ENCODE measurements around the gene UBR7. TPM values are rescaled to one million over a fixed set of nuclear protein-coding genes. Genes with fewer than 3 reads are reported as not detected.

UBR7 gene
- total RNA-seq, 4 donors from 2014 or later = 12.0 to 23.0 (median 18.0) TPM

DNA sequence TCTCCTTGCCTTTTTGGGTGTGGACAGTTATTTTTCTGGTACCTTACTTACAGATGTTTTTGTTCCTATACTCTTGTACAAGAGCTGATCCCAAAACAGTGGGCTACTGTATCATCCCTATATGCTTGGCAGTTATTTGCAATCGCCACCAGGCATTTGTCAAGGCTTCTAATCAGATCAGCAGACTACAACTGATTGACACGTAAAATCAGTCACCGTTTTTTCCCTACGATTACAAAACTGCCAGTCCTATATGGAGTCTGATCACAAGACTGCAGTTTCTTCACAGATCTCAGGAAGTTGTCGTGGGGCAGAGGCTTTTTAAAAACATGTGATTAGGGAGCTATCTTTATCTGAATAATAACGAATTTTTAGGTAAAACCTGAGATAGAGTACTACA is 20.6 kb upstream of the UBR7 start:
- DNase-seq (ENCODE audit: low spot score) (no peak), ATAC-seq (ENCODE audit: low FRiP score) (no peak)
- TF ChIP-seq, protein P1, sequence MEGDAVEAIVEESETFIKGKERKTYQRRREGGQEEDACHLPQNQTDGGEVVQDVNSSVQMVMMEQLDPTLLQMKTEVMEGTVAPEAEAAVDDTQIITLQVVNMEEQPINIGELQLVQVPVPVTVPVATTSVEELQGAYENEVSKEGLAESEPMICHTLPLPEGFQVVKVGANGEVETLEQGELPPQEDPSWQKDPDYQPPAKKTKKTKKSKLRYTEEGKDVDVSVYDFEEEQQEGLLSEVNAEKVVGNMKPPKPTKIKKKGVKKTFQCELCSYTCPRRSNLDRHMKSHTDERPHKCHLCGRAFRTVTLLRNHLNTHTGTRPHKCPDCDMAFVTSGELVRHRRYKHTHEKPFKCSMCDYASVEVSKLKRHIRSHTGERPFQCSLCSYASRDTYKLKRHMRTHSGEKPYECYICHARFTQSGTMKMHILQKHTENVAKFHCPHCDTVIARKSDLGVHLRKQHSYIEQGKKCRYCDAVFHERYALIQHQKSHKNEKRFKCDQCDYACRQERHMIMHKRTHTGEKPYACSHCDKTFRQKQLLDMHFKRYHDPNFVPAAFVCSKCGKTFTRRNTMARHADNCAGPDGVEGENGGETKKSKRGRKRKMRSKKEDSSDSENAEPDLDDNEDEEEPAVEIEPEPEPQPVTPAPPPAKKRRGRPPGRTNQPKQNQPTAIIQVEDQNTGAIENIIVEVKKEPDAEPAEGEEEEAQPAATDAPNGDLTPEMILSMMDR (IDR thresholded peaks at IDR 0.05) = no peak

DNA sequence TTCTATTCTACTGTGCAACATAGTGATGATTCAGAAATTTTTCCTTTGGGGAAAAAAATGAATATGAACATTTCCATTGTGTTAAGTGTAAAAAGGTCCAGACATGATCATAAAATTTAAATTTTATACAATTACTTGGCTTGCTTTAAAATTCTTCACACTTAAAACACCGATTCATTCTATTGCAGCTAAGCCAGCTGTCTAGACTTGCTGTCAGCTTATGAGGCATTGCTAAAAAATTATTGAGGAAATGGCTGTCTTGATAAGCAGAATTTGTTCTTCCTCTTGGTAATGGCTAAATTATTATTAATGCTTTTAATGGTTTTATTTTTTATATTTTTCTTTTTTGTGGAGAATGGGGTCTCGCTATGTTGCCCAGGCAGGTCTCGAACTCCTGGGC is 20.1 kb upstream of the UBR7 start:
- DNase-seq (ENCODE audit: low spot score) (no peak), ATAC-seq (ENCODE audit: low FRiP score) (no peak)
- TF ChIP-seq, protein P1 (IDR thresholded peaks at IDR 0.05) = no peak

DNA sequence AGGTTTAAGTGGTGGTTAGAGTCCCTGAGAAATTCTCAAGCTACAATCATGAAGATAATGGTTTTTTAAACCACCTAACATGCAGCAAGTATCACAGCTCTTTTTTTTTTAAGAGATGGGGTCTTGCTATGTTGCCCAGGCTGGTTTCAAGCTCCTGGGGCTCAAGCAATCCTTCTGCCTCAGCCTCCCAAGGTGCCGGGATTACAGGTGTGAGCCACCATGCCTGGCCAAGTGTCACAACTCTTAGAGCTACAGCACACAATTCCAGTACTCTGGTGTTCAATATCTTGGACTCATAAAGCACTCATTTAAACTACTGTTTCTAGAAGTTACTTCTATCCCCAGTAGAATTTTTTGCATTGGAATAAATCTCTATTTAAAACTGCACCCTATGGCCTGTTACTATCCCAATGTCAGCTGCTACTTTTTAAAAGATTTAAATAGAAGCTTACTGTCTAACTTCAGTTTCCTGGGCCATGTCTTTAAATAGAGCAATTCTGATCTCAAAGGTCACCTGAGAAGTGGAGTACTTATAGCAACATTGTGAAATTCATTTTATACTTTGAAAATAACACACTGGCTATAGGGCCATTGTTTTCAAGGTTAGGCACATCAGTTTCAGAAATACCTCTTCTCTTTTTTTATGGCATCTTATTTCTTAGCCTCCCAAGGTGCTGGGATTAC is 11.6 kb upstream of the UBR7 start:
- ATAC-seq (ENCODE audit: low FRiP score) = no peak
- DNase-seq (ENCODE audit: low spot score) = no peak
- TF ChIP-seq, protein P1 (IDR thresholded peaks at IDR 0.05) = no peak

DNA sequence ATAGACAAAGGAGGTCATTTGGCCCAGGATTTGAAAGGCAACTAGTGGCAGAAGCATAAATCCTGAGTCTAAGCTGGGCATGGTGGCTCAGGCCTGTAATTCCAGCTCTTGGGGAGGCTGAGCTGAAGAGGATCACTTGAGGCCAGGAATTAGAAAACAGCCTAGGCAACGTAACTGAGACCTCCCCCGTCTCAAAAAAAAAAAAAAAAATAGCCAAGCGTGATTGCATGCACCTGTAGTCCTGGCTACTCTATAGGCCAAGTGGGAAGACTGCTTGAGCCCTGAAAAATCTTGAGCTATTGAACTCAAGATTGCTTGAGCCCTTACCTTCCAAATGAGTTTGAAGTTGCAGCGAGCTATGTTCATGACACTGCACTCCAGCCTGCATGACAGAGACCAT is 8.0 kb upstream of the UBR7 start:
- no peak for ATAC-seq (ENCODE audit: low FRiP score)
- DNase-seq (ENCODE audit: low spot score) = no peak
- TF ChIP-seq, protein P1 (IDR thresholded peaks at IDR 0.05) = no peak

DNA sequence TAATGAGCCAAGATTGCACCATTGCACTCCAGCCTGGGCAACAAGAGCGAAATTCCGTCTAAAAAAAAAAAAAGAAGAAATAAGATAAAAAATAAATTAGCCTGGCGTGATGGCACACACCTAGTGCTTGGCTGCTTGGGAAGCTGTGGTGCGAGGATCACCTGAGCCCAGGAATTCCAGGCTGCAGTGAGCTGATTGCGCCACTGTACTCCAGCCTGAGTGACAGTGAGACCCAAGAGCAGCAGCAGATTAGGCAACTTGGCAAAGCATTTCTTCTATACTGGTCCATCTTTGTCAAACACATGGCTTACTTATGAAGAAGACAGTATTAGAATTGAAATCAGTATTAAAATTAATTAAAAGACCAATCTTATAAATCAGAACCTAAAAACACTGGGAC is 6.5 kb upstream of the UBR7 start:
- no peak for ATAC-seq (ENCODE audit: low FRiP score)
- TF ChIP-seq, protein P1 (IDR thresholded peaks at IDR 0.05) = no peak
- DNase-seq (ENCODE audit: low spot score) = no peak

DNA sequence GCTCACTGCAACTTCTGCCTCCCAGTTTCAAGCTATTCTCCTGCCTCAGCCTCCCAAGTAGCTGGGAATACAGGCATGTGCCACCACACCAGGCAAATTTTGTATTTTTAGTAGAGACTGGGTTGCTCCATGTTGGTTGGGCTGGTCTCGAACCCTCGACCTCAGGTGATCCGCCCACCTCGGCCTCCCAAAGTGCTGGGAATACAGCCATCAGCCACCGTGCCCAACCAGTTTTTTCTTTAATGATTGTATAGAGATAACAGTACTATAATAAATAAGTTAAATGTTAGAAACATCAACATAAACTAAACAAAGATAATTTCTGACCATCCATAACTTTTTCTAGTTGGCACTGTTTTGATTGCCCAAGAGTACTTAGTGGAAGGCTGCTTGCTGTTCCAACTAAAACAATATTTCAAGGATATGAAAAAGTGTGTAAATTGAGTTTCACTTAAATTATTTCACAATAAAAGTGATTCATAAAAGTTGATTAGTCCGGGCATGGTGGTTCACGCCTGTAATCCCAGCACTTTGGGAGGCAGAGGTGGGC is 5.8 kb upstream of the UBR7 start:
- TF ChIP-seq, protein P1 (IDR thresholded peaks at IDR 0.05) = no peak
- ATAC-seq (ENCODE audit: low FRiP score) (no peak), DNase-seq (ENCODE audit: low spot score) (no peak)

All from omental fat pad (tissue), 4 donors.